Glutamatergic neuron (in vitro differentiated cells): ENCODE results near the gene VAC14. TPM values are rescaled to one million over a fixed set of nuclear protein-coding genes. Genes with fewer than 3 reads are reported as not detected.

Experiments
- DNase-seq: peaks from one replicate; pipeline ENCODE4 v3.0.0; 2022
- H3K27ac Mint-ChIP-seq: one replicate; pipeline ENCODE4 v1.8.0; 2020; ENCODE audit warnings: mild to moderate bottlenecking, mixed read lengths, inconsistent platforms; ENCODE audit not compliant: unreplicated experiment
- H3K27me3 Mint-ChIP-seq: one replicate; pipeline ENCODE4 v1.8.0; 2020; ENCODE audit warnings: mild to moderate bottlenecking, moderate library complexity, mixed read lengths, inconsistent platforms; ENCODE audit not compliant: unreplicated experiment
- H3K36me3 Mint-ChIP-seq: one replicate; pipeline ENCODE4 v1.8.0; 2020; ENCODE audit warnings: mild to moderate bottlenecking, mixed read lengths, inconsistent platforms; ENCODE audit not compliant: unreplicated experiment
- H3K4me1 Mint-ChIP-seq: one replicate; pipeline ENCODE4 v1.8.0; 2020; ENCODE audit warnings: mild to moderate bottlenecking, low read depth, mixed read lengths, inconsistent platforms; ENCODE audit not compliant: unreplicated experiment
- H3K4me3 Mint-ChIP-seq: one replicate; pipeline ENCODE4 v1.8.0; 2020; ENCODE audit warnings: mild to moderate bottlenecking, mixed read lengths, inconsistent platforms; ENCODE audit not compliant: unreplicated experiment
- H3K9me3 Mint-ChIP-seq: one replicate; pipeline ENCODE4 v1.8.0; 2020; ENCODE audit warnings: mild to moderate bottlenecking, moderate library complexity, mixed read lengths, inconsistent platforms; ENCODE audit not compliant: unreplicated experiment
- CTCF ChIP-seq: fragments of 200-600 bp; sonication (generic); IDR thresholded peaks from one replicate; pipeline ENCODE4 v1.5.0; 2021; ENCODE audit not compliant: partially characterized antibody, unreplicated experiment
- total RNA-seq: library from RNA; stranded (reverse); fragmentation: NEBNext Ultra II Directional; extraction: Animal tissue kit (Norgen Biotek cat#: 25700); gene quantifications from one replicate; pipeline ENCODE4 v1.2.1, GENCODE V29; 2021; ENCODE audit not compliant: unreplicated experiment

The VAC14 gene
- total RNA-seq, 1 donor from 2014 or later = 50.2 TPM

- no peak for TF ChIP-seq CTCF
- Mint-ChIP-seq H3K9me3 (peaks cover 8% of the 10 kb centered on the region), H3K4me1 (peaks cover 29% of the 10 kb centered on the region), H3K27me3 (peaks cover 6% of the 10 kb centered on the region), H3K36me3 (peaks cover 5% of the 10 kb centered on the region), H3K27ac (no peak overlapping the region), H3K4me3 (no peak overlapping the region)
- DNase-seq = no peak
Observed at GRCh38 chr16:70737377-70738082, 63.4 kb downstream of the VAC14 start.

GRCh38 chr16:70736465-70737376, 64.2 kb downstream of the VAC14 start:
- no peak for DNase-seq
- Mint-ChIP-seq H3K9me3 (peaks cover 8% of the 10 kb centered on the region), H3K36me3 (peaks cover 5% of the 10 kb centered on the region), H3K27ac (no peak overlapping the region), H3K4me1 (peaks cover 29% of the 10 kb centered on the region), H3K27me3 (peaks cover 6% of the 10 kb centered on the region), H3K4me3 (peak overlapping the region; percentile 16)
- TF ChIP-seq CTCF = no peak

GRCh38 chr16:70735141-70735979, 65.6 kb downstream of the VAC14 start:
- H3K27ac Mint-ChIP-seq = no peak overlapping the region
- H3K9me3 Mint-ChIP-seq = peaks cover 8% of the 10 kb centered on the region

GRCh38 chr16:70734522-70735095, 66.3 kb downstream of the VAC14 start:
- peaks cover 6% of the 10 kb centered on the region for H3K36me3 Mint-ChIP-seq
- peaks cover 27% of the 10 kb centered on the region for H3K4me1 Mint-ChIP-seq
- H3K9me3 Mint-ChIP-seq = peaks cover 13% of the 10 kb centered on the region
- no peak for TF ChIP-seq CTCF
- peaks cover 4% of the 10 kb centered on the region for H3K27me3 Mint-ChIP-seq
- no peak overlapping the region for H3K4me3 Mint-ChIP-seq
- no peak for DNase-seq
- no peak overlapping the region for H3K27ac Mint-ChIP-seq

More at GRCh38 chr16:70735141-70735979, 65.6 kb downstream of the VAC14 start:
- H3K4me3 Mint-ChIP-seq = no peak overlapping the region
- no peak for DNase-seq
- peaks cover 5% of the 10 kb centered on the region for H3K36me3 Mint-ChIP-seq
- TF ChIP-seq CTCF = no peak
- H3K4me1 Mint-ChIP-seq = peaks cover 20% of the 10 kb centered on the region
- H3K27me3 Mint-ChIP-seq = peaks cover 5% of the 10 kb centered on the region
